Mesodermal cell (in vitro differentiated cells): ENCODE results near the gene UNC5CL.

Experiments used
- H3K27ac ChIP-seq: 2 replicates; pipeline ENCODE4 v1.7.0; 2013; ENCODE audit warnings: mild to moderate bottlenecking, low read depth, low read length, moderate library complexity; ENCODE audit not compliant: severe bottlenecking
- H3K36me3 ChIP-seq: 2 replicates; pipeline ENCODE4 v1.7.1; 2013; ENCODE audit warnings: mild to moderate bottlenecking, low read length, moderate library complexity; ENCODE audit not compliant: control insufficient read depth, insufficient read depth
- H3K4me1 ChIP-seq: one replicate; pipeline ENCODE4 v1.7.1; 2013; ENCODE audit warnings: mild to moderate bottlenecking, low read length; ENCODE audit not compliant: insufficient read depth, control insufficient read depth, poor library complexity, severe bottlenecking
- H3K4me3 ChIP-seq: 2 replicates; pipeline ENCODE4 v1.7.0; 2013; ENCODE audit warnings: low read length, control low read depth, mild to moderate bottlenecking; ENCODE audit not compliant: insufficient read depth, poor library complexity, severe bottlenecking; ENCODE audit errors: extremely low read depth
- H3K9me3 ChIP-seq: 2 replicates; pipeline ENCODE4 v1.7.1; 2013; ENCODE audit warnings: mild to moderate bottlenecking, low read length, moderate library complexity; ENCODE audit not compliant: control insufficient read depth
- WGBS, 2 experiments: methylation state at CpG; one replicate each; pipeline ENCODE4 v1.1.5; 2013; ENCODE audit warnings: missing lambda C conversion rate in 2 of 2; ENCODE audit not compliant: insufficient coverage in 2 of 2; 5-methylcytosine and 5-hydroxymethylcytosine counted together

The UNC5CL gene

DNA sequence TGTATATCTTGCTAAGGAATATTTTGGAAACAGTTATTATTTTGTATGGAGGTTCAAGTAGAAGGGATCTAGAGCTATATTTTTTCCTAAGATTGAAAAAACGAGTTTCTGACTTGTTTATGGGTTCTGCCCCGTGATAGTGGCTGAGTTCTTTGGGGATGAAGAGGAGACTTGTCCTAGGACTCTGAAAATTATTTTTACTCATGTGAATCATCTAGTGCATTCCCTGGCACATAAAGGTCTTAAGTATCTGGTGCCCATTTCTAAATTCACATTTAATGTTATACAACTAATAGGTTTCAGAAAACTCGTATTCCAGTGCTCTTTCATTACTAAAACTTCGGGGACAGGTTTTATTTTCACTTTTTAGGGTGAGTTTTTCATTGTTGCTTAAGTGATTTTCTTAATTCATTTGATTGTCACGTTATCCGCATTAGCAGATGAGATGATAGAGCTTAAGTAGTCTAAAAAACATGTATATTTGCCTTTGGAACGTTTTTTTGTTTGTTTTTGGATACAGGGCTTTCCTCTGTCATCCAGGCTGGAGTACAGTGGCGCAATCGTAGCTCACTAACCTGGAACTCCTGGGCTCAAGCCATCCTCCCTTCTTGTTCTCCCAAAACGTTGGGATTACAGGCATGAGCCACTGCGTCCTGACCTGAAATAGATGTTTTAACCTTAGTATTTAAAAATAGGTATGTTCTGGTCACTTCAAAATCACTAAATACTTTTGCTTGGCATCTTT, 35.8 kb upstream of the UNC5CL start:
- Histone ChIP-seq H3K4me3 (peak overlapping the region; percentile 98), H3K36me3 (peaks cover 23% of the 10 kb centered on the region), H3K27ac (no peak overlapping the region), H3K4me1 (peaks cover 19% of the 10 kb centered on the region), H3K9me3 (no peaks in the 10 kb centered on the region)
- 70 to 74% methylated on average over 6 to 7 of the region's 11 CpGs for whole genome bisulfite sequencing, 2 experiments

DNA sequence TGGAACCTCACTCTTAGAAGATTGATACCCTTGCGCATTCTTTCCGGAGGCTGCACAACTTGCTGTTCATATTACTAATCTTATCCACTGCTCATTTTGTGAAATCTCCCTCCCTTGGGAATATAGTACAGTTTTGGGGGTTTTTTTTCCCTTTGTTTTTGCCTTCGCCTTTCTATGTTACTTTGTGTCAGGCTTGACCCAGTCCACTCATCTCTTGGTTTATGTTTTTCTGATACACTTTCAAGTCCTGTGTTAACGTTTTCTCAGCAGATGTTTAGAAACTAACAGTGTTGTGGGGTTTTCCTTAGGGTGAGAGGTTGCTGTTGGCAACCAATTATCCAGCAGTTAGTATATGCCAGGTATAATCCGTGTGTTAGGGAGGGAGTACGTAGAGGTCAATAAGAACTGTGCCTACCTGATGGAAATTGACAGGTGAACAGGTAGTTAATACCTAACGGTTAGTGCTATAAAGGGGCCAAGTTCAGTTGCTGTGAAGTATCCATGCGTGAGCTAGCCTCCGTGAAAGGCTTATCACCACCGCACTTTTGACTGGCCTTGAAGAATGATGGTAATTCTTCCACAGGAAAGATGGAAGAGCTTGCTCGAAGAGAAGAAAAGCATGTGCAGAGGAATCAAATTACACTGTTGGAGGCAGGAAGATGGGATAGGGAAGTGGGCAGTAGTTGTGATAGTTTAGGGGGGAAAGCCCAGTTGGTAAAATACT, 35.1 kb upstream of the UNC5CL start:
- Histone ChIP-seq H3K4me1 (peaks cover 19% of the 10 kb centered on the region), H3K9me3 (no peaks in the 10 kb centered on the region), H3K36me3 (peaks cover 20% of the 10 kb centered on the region), H3K27ac (peak overlapping the region; percentile 99), H3K4me3 (peak overlapping the region; percentile 98)
- WGBS, 2 experiments, result 10 to 11% methylated on average over 8 to 10 of the region's 11 CpGs

- peak overlapping the region; percentile 99 for H3K27ac ChIP-seq
- 0 to 1% methylated on average over 56 to 62 of the region's 74 CpGs for WGBS, 2 experiments
- no peaks in the 10 kb centered on the region for H3K9me3 ChIP-seq
- H3K36me3 ChIP-seq, result peaks cover 21% of the 10 kb centered on the region
- H3K4me1 ChIP-seq, result peaks cover 19% of the 10 kb centered on the region
- peak overlapping the region; percentile 98 for H3K4me3 ChIP-seq
These were observed 34.4 kb upstream of the UNC5CL start for GRCh38 chr6:41073203-41073967.

- Histone ChIP-seq H3K9me3 (no peaks in the 10 kb centered on the region), H3K36me3 (peaks cover 18% of the 10 kb centered on the region), H3K4me3 (peak within 1 kb of the TSS; percentile 98), H3K27ac (peak within 1 kb of the TSS; percentile 99), H3K4me1 (peaks cover 19% of the 10 kb centered on the region)
- WGBS, 2 experiments, result 0% methylated on average over 32 to 37 of the region's 37 CpGs
These were observed 33.8 kb upstream of the UNC5CL start, which contains the start of gene NFYA for GRCh38 chr6:41072836-41073202. NFYA (plus strand) TSS chr6:41072974; CDS start chr6:41079090, 6,116 bp downstream.

- Histone ChIP-seq H3K4me1 (peaks cover 19% of the 10 kb centered on the region), H3K27ac (peak within 1 kb of the TSS; percentile 99), H3K9me3 (no peaks in the 10 kb centered on the region), H3K36me3 (peaks cover 19% of the 10 kb centered on the region), H3K4me3 (peak within 1 kb of the TSS; percentile 98)
- whole genome bisulfite sequencing, 2 experiments, result 0% methylated on average over 54 to 55 of the region's 63 CpGs
These were observed 33.2 kb upstream of the UNC5CL start, which contains the start of gene OARD1 for GRCh38 chr6:41071923-41072835. OARD1 (minus strand) TSS chr6:41072356; CDS start chr6:41071634, 722 bp downstream.

- H3K4me3 ChIP-seq, result peak overlapping the region; percentile 98
- H3K36me3 ChIP-seq, result peaks cover 21% of the 10 kb centered on the region
- peak overlapping the region; percentile 99 for H3K27ac ChIP-seq
- no peaks in the 10 kb centered on the region for H3K9me3 ChIP-seq
- peaks cover 18% of the 10 kb centered on the region for H3K4me1 ChIP-seq
- WGBS, 2 experiments, result 1% methylated on average over 13 to 14 of the region's 16 CpGs
These were observed 32.5 kb upstream of the UNC5CL start for GRCh38 chr6:41071501-41071922.

DNA sequence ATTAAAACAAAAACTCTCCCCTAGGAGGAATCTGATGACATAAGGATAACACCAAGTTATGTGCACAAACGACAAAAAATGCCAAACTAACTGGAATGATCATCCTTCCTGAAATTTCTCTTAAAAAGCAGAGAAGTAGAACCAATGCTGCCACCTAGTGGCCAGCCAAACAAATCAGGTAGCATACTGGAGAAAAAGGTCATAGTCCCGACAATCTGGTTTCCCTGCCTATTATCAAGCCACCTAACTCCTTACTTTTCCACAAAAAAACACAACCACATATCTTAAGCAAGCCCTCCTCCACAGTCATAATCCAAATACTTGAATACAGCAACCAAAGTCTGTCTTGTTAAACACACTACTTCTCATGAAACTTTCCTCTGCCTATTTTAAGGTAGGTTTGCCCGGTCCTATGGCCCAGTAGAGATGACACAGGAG, 27.9 kb upstream of the UNC5CL start:
- H3K36me3 ChIP-seq, result peaks cover 35% of the 10 kb centered on the region
- H3K4me1 ChIP-seq, result peaks cover 17% of the 10 kb centered on the region
- no peaks in the 10 kb centered on the region for H3K9me3 ChIP-seq
- H3K27ac ChIP-seq, result no peak overlapping the region
- no peak overlapping the region for H3K4me3 ChIP-seq
- 48 to 70% methylated on average over 2 to 3 of the region's 3 CpGs for WGBS, 2 experiments

DNA sequence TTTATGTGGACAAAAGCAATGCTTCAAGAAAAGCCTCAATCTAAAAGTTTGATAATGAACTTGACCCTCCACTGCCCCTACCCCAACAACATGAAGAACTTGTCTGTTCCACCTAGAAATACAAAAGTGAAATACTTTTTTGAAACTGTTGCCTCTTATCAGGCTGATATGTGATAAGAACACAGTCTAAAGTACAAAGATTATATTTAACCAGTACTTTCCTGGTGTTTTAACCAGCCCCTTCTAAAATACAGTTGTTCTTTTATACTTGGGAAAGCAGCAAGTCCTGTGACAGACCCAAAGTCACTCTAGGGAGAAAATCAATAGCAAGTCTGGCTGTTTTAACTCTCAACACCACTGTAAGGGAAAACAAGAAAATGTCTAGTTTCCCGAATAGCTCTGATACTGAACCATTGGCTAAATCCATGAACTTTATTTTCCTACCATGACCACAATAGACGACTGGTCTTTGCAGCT, 26.6 kb upstream of the UNC5CL start:
- 83 to 88% methylated on average over 1 to 2 of the region's 2 CpGs for WGBS, 2 experiments
- peaks cover 13% of the 10 kb centered on the region for H3K4me1 ChIP-seq
- H3K9me3 ChIP-seq, result no peaks in the 10 kb centered on the region
- peaks cover 45% of the 10 kb centered on the region for H3K36me3 ChIP-seq
- H3K4me3 ChIP-seq, result no peak overlapping the region
- H3K27ac ChIP-seq, result no peak overlapping the region

DNA sequence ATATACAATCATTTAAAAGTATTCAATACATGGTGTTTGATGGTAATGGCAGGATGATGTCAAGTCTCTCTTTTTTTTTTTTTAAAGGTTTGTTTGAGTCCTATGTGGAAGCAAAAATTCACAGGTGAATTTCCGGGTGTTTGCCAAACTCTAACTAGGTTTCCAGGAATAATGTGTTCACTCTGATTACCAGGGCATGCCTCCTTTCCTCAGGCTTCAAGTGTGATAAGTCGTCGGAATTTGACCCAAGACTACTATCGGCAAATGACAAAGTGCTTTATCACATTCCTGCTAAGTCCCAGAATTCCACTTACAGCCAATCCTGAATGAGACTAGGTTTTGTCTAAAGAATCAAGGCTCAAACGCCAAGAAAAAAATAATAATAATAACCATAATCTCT, 25.8 kb upstream of the UNC5CL start:
- 95% methylated on average over 3 to 4 of the region's 5 CpGs for WGBS, 2 experiments
- Histone ChIP-seq H3K36me3 (peaks cover 47% of the 10 kb centered on the region), H3K27ac (no peak overlapping the region), H3K4me1 (peaks cover 19% of the 10 kb centered on the region), H3K9me3 (no peaks in the 10 kb centered on the region), H3K4me3 (no peak overlapping the region)
